GM19468 (cell line): ENCODE results near the gene LRRC1.

ENCODE experiments used
- ATAC-seq: cut with Tn5 transposase; IDR thresholded peaks from one replicate; pipeline ENCODE4 v1.9.1; 2021; ENCODE audit warnings: mild to moderate bottlenecking, moderate library complexity, moderate number of reproducible peaks; ENCODE audit not compliant: unreplicated experiment; ENCODE audit errors: extremely low read depth

LRRC1 gene

DNA sequence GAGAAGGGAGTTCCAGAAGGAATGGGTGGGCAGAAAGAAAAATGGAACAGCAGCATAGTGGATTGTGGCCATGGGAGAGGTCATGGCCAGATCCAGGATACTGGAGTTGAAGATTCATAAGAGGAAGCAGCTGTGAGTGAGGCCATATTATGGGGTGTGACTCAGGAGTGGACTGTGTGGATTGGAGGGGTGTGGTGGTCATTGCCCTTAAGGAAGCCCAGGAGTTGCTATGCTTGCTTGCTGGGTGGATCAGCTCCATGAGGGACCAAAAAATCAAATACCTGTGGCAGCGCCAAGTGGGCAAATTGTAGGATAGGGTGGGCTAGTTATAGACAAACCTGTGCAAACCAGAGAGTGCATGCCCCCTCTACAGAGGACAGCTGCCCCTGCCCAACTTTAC is 18.3 kb downstream of the LRRC1 start:
- no peak for ATAC-seq

DNA sequence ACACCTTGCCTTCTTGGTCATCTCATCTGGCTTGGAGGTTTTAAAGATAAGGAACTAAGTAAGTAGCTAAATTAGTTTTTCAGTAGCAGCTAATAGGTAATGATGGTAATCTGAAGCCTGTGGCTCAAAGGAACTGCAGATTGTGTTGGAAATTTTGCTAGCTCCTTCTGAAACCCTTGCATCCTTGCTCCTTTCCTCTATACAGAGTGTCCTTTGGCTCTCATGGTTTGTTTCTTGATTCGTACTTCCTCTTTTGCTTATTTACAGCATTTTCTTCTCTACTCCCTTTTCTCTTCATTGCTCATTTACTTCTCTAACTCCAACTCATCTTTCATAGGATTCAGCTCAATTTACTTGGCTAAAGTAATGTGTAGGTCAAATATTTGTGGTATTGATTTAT is 19.0 kb downstream of the LRRC1 start:
- ATAC-seq: no peak

GRCh38 chr6:53814353-53814752 is 19.5 kb downstream of the LRRC1 start:
- ATAC-seq: no peak

DNA sequence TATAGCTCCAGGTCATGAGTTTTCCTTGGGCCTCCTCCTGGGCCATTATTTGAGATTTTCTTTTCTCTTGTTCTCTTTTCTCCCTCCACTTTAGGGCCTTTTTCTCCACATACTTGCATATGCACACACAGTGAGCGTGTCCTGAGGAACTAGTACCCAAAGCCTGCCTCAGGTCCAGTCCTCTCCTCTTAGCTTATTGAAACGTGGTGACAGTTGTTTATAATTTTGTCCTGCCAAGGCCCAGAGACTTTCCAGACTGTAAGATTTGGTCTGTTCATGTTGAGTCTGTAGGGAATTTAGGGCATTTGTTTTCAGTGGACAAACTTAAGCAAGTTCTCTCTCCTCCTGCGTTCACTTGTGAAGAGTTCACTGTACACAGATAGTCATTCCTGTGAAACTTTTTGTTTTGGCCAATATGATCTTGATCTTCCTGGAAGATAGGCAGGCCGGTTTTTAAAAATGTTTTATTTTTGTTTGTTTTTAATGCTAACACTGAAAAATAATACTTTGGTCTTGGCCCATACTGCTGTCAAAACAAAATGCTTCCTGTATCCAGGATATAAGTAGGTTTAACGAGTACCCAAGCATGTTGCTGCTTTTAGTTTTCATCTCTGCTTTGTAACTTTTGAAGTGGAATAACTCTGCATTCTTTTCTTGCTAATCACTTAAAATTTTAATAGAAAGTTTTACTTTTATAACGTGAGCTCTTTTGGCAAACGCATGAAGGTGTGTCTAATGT is 20.7 kb downstream of the LRRC1 start:
- ATAC-seq: no peak

DNA sequence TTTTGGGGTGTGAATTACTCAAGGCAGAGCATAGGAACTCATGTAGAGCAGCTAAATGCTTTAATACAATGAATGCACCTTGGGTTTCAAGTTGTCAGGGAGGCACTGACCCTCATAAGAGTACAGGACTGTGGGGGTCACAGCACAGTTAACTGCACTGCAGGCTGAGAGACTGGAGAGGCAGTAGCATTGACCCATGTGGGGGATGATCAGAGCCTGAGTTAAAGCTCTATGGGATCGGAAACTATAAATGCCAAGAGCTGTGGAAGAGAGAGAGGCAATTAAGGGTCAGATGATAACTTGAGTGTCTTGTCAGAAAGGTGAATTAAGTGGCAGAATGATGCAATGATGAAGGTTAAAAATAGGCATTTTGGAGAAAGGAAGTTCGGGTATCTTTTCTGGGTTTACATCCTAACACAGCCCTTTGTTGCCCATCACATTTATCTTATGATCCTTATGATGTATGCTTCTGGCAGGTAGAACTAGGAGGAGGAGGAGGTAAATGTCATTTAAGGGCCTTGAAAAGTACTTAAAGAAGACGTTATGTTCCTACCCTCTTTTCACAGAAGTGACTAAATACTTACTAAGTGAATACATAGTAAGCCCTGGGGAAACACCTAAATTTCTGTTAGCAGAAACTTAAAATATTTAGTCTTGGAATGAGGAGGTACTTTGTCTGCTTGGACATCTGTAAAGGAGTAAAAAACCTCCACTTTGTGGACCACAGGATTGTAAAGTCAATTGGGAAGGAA is 24.2 kb downstream of the LRRC1 start:
- no peak for ATAC-seq

- ATAC-seq: no peak
Observed at GRCh38 chr6:53822401-53823125, 27.8 kb downstream of the LRRC1 start.

DNA sequence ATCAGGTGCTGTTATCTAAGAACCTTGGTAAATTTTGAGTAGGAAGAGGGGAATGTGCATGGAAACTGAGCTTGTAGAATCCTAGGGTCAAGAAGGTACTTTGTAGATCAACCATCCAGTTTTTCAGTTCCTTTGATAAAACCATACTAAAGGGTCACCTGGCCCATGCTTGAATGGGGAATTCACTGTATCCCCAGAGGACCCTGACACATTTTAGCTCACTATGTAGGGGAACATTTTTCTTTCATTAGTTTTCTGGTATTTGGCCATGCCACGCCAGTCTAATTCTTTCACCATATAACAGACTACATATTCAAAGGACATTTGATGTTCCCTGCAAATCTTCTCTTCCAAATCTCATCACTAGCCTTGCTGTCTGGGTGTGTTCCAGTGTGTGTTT is 29.9 kb downstream of the LRRC1 start:
- no peak for ATAC-seq

- ATAC-seq: no peak
Observed at GRCh38 chr6:53825532-53826321, 30.9 kb downstream of the LRRC1 start.

DNA sequence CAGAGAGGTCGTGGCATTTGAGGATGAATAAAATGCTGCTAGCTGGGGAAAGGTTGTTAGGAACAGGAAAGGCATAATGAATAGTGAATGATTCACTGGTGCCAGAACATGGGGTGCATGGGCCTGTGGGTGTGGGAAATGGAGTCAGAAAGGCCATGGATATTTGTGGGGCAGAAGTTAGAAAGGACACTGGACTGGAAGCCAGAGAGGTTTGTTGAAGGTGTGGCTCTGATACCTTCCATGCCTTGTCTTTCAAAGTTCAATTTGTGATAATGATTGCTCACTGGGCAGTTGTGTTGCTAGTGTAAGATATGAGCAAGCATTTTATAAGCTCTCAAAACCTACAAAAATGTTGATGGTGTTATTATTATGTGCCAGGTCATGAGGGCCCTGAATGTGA is 32.7 kb downstream of the LRRC1 start:
- ATAC-seq: no peak

- no peak for ATAC-seq
Observed at GRCh38 chr6:53828215-53828614, 33.4 kb downstream of the LRRC1 start.

GRCh38 chr6:53828966-53829697 is 34.3 kb downstream of the LRRC1 start:
- no peak for ATAC-seq

DNA sequence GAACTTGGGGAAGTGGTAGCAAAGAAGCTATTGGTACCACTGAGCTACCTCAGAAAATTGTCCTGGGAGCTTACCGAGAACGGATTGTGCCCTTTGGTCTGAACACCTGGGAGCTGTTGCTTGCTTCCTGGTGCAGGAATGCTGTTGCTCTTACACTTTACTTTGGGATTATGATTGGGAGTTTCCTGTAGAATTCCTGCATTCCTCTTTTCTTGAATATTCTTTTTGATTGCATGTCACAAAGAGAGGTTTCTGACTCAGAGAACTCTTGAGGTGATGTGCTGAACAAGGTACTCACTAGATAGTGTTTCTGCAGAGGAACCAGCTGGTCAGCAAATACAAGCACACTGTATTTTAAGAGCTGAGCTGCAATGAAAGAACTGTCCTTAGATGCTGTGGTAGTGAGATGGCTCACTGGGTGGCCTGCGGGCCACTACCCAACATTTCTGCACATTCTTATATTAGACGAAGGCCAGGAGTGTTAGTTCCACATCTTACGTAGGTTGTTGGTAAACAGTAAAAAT is 35.0 kb downstream of the LRRC1 start:
- no peak for ATAC-seq

GRCh38 chr6:53830366-53830765 is 35.6 kb downstream of the LRRC1 start:
- no peak for ATAC-seq

- ATAC-seq: no peak
Observed at GRCh38 chr6:53831081-53831869, 36.5 kb downstream of the LRRC1 start.

GRCh38 chr6:53831936-53832660 is 37.3 kb downstream of the LRRC1 start:
- ATAC-seq: no peak

DNA sequence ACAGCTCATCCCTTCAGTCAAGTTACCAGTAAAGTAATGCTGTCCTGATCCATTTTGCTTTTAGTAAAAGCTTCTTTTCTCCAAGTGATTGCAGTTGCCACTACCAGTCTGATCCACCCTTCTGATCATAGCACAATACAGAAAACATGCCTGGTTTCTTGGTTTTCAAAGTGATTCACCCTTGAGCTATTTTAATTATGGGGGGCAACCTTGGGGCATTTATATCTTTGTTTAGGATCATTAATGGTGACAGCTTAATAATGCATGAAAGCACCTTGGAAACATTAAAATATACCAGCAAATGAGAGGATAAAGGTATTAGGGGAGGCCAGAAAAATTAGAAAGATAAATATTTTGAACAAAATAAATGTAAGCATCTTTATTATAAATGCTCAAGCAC is 38.4 kb downstream of the LRRC1 start:
- ATAC-seq: no peak

GRCh38 chr6:53834132-53834531 is 39.3 kb downstream of the LRRC1 start:
- no peak for ATAC-seq
